IPS-11a (cell line): Measurements from ENCODE around the gene DPP9.
"Not testable (repeated sequence)": the region's sequence is repeated elsewhere in the genome, so short reads cannot be mapped to it uniquely, and the experiment has no call there.

Experiments used
- H3K4me3 ChIP-seq: one replicate; pipeline ENCODE4 v1.5.1; 2013; ENCODE audit warnings: low read depth, low read length, control low read depth

The DPP9 gene

GRCh38 chr19:4742723-4743646 is 19.3 kb upstream of the DPP9 start:
- H3K4me3 ChIP-seq = no peak overlapping the region

- no peak overlapping the region for H3K4me3 ChIP-seq
These were observed 16.4 kb upstream of the DPP9 start for GRCh38 chr19:4740092-4740491.

DNA sequence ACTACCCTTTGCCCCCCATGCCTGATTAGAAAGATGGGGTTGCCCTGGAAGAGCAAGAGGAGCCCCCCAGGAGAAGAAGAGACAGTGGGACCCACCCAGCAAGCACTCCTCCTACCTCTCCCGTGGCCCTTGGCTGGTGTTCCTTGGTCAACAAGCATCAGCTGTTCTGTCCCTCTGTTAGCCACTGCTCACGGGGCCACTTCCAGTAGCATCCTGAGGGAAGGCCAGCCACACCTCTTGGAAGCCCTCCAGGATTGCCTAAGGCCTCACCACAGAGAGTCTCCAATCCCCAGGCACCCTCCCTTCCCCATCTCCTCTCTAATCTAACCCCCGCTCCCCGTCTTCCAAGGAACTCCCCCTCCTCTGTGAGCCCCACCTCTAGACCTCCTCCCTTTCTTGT is 15.1 kb upstream of the DPP9 start:
- no peak overlapping the region for H3K4me3 ChIP-seq

GRCh38 chr19:4737955-4738600 is 14.4 kb upstream of the DPP9 start:
- no peak overlapping the region for H3K4me3 ChIP-seq

DNA sequence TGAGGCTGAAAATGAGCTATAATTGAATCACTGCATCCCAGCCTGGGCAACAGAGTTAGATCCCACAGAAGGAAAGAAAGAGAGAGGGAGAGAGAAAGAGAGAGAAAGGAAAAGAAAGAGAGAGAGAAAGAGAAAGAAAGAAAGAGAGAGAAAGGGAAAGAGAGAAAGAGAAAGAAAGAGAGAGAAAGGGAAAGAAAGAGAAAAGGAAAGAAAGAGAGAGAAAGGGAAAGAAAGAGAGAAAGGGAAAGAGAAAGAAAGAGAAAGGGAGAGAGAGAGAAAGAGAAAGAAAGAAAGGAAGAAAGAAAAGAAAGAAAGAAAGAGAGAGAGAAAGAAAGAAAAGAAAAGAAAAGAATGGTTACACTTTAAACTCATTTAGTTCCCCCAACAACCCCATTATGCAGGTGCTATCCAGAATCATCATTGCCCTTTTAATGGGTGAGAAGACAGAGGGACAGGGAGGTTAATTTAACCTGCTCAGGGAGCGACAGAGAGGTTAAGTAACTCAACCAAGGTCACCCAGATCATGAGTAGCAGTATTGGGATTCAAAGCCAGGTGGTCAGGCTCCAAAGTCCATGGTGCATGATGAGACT is 10.2 kb upstream of the DPP9 start:
- H3K4me3 ChIP-seq = no peak overlapping the region

- no peak overlapping the region for H3K4me3 ChIP-seq
These were observed 9.1 kb upstream of the DPP9 start for GRCh38 chr19:4732680-4733114.

- no peak overlapping the region for H3K4me3 ChIP-seq
These were observed 7.1 kb upstream of the DPP9 start for GRCh38 chr19:4730740-4731171.

- no peak overlapping the region for H3K4me3 ChIP-seq
These were observed 5.2 kb upstream of the DPP9 start for GRCh38 chr19:4728871-4729270.

- peak overlapping the region; percentile 83 for H3K4me3 ChIP-seq
These were observed 709 bp downstream of the DPP9 start for GRCh38 chr19:4722671-4723594.

GRCh38 chr19:4721196-4721595 is 2.4 kb downstream of the DPP9 start:
- H3K4me3 ChIP-seq = no peak overlapping the region

GRCh38 chr19:4720037-4720700 is 3.5 kb downstream of the DPP9 start:
- H3K4me3 ChIP-seq = no peak overlapping the region

- H3K4me3 ChIP-seq = no peak overlapping the region
These were observed 4.2 kb downstream of the DPP9 start for GRCh38 chr19:4719499-4719866.

DNA sequence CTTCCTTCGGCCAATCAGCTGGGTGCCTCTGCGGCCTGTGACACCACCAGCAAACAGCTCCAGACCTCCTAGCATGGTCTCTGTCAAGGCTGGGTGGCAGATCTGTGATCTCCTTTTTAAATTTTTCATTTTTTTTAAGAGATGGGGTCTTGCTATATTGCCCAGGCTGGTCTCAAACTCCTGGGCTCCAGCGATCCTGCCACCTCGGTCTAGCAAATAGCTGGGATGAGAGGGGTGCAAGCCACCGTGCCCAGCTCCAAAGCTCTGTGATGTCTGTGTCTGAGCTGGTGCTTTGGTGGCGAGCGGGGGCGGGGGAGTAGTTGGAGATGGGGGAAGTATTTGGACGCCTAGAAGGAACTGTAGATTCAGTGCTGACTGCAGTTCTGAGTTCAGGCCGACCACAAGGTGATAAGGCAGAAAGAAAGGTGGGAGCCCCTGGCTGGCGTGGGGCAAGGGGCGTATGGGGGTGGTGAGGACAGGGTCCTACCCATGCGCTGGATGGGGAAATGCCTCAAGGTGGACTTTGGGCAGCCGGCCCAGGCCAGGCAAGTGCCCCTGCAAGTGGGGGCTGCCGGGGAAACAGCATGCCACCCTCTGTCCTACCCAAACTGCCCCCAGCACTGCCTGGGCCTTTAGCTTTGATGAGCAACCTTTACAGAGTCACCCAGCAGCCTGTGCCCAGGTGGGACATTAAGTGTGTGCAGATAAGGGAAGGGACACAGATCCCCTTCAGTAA is 5.5 kb downstream of the DPP9 start:
- H3K4me3 ChIP-seq = no peak overlapping the region

GRCh38 chr19:4717191-4717965 is 6.3 kb downstream of the DPP9 start:
- no peak overlapping the region for H3K4me3 ChIP-seq

DNA sequence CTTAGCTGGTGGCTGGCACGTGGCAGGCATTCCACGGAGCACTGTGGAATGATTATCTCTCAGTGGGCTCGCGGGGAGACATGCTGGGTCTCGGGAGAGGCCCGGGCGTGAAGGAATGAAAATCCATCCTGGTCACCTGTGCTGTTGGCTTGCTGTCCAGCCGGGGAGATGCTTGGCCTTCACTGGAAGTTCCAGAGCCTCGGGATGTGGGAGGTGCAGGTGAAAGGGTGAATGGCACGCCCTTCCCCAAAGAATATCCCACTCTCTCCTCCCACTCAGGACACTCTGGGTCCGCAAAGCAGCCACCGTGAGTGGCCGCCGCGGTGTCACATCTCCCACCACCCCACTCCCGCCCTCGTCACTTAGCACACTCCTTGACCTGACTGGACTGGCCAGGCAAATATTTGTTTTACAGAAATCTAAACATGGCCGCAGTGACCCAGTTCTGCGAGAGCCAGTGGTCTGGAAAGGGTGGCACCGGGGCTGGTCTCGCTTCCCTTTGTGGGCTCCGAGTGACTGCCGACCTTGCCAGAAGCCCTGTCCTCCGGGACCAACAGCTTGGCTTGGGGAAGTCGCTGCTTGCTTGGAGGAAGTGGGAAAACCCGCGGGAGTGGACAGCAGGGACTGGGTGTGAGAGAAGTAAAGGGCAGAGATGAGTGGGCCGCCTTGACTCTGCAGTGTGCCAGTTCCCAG is 8.0 kb downstream of the DPP9 start:
- H3K4me3 ChIP-seq = no peak overlapping the region

- H3K4me3 ChIP-seq = not testable (repeated sequence)
These were observed 8.5 kb downstream of the DPP9 start for GRCh38 chr19:4715178-4715528.

GRCh38 chr19:4714016-4714415 is 9.6 kb downstream of the DPP9 start:
- H3K4me3 ChIP-seq = no peak overlapping the region

GRCh38 chr19:4713384-4713951 is 10.2 kb downstream of the DPP9 start:
- no peak overlapping the region for H3K4me3 ChIP-seq
